Hindlimb muscle (tissue), 1 donor: ENCODE results near the gene STK17A. TPM values are rescaled to one million over a fixed set of nuclear protein-coding genes. Genes with fewer than 3 reads are reported as not detected.

ENCODE experiments used
- DNase-seq: peaks from one replicate; pipeline ENCODE4 v3.0.0-alpha.2; 2013
- polyA plus RNA-seq: library from polyadenylated mRNA; unstranded; fragments of 120-200 nt; gene quantifications from one replicate; pipeline ENCODE4 v1.2.1, GENCODE V29; 2013; ENCODE audit not compliant: insufficient read length

Gene STK17A
- polyA plus RNA-seq, 1 donor: 20.0 TPM

- DNase-seq: no peak
Observed at GRCh38 chr7:43637114-43637806, 54.4 kb downstream of the STK17A start.

DNA sequence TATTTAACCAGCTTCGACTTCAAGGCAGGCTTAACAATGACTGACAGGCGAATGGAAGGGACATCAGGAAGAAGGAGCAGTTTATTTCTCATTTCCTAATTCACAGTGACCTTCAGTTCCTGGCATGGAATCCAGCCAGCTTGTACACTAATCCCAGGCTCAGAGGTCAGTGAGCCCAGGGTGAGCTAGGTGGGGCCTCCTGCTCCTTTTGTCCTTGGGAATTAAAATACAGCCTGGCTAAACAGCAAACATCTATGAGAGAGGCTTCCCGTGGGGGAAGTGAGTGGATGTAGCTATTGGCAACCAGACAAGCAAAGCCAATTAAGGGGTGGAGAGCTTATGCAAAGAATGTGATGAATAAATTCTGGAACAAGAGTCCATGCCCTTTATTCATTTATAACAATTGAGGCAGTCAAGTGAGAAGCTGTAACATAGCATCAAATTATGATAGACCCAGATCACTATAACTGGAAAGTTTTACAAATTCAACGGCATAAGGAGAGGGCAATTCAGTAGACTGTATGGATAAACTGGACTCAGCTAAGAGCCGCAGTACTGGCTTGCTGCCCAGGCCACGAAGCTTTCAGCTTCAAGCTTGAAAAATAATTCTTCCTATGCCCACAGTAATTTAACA, 57.1 kb downstream of the STK17A start:
- DNase-seq: peak; percentile 30

- no peak for DNase-seq
Observed at GRCh38 chr7:43640679-43641078, 57.8 kb downstream of the STK17A start.

DNA sequence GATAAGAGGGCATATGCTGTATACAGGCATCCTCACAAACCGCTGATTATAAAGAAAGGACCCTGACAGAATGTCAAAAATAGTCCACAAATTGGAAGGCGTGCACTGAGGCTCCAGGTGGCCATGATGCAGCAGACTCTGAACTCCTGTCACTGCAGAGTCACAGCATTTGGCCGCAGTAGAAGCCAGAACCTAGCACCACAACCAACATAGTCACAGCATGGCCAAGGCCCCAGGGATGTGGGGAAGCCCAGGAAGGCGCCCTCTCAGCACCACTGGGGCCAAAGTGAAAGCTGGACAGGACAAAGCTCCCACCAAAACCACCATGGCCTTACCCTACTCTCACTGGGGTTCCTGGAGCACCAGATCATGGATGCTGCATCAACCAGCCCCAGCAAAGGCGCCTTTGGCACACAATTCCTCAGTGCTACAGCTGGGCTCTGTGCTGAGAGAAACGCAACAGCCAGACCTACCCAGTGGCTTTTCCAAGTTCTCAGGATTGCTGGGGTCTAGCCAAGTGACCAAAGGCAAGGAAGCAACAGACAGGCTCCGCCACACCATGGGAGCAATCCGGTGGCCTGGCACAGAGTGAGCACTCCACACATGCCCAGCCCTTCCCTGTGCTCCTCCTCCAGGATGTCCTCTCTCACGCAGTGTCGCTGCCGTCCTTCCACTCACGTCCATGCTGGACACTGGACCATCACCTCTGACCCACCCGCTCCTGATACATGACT, 60.2 kb downstream of the STK17A start:
- DNase-seq: no peak

DNA sequence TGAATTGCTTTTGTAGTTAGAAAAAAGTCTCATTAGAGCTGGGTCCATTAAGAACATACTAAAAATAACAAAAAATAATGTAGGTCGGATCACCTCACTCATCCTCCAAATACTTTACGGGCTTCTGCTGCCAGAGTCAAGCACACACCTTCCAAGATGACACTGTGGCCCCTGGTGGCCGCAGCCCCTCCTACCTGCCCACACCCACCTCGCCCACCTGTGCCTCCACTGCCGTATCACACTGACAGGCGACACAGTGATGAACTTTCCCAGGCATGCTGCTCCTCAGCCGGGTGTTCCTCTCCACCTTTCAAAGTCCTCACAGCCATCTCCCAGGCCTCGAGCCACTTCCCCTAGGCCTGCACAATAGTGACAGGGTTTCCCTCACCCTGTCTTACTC, 60.9 kb downstream of the STK17A start:
- DNase-seq: no peak

GRCh38 chr7:43645699-43646226, 62.9 kb downstream of the STK17A start:
- no peak for DNase-seq

- DNase-seq: no peak
Observed at GRCh38 chr7:43646603-43647338, 63.9 kb downstream of the STK17A start.

DNA sequence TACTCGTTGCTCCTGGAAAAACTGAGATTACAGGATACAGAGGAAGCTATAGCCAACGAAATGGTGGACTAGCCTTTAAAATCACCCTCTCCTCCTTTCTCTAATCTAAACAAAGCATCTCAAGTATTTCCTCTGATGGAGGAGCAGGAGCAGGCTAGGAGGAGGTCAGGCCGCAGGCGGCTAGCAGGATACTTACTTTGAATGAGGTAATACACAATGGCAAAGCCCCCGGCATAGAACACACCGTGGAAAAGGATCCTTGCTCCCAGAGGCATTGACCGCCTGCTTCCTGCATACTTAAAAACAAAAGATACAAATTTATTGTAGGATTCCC, 64.4 kb downstream of the STK17A start:
- no peak for DNase-seq

DNA sequence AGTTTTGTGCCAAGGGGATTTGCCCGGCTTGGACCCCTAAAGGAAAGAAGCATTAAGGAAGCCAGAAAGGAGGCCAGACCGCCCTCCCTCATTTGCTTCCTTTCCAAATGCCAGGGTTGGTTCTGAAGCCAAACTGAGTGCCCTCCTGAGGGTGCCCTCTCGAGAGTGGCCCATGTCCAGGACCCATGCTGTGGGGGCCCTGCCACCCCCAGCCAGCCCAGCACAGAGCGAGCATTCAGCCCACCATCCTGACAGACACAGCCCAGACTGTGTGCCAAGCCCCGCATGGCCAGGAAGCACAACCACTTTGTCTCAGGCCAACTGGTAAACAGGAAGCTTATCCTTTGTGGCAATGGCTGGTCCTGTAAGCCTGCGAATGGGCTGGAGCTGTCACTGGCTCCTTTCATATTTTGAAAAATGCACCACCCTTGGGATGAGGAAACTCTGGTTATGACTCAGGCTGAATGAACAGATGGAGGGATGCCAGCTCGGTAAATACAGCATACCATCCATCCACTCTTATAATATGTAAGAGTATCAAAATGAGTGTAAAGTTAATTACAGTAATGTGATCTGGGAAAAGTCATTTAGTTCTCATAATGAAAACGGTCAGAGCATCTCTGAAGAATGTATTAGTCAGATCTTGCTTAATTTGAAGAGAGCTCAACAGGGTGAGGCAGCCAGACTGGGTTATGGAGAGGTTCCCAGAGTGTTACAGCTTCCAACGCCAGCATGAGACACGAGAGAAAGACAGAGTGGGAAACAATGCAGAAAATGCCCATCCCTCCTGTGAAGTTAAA, 65.0 kb downstream of the STK17A start:
- DNase-seq: peak; percentile 39

DNA sequence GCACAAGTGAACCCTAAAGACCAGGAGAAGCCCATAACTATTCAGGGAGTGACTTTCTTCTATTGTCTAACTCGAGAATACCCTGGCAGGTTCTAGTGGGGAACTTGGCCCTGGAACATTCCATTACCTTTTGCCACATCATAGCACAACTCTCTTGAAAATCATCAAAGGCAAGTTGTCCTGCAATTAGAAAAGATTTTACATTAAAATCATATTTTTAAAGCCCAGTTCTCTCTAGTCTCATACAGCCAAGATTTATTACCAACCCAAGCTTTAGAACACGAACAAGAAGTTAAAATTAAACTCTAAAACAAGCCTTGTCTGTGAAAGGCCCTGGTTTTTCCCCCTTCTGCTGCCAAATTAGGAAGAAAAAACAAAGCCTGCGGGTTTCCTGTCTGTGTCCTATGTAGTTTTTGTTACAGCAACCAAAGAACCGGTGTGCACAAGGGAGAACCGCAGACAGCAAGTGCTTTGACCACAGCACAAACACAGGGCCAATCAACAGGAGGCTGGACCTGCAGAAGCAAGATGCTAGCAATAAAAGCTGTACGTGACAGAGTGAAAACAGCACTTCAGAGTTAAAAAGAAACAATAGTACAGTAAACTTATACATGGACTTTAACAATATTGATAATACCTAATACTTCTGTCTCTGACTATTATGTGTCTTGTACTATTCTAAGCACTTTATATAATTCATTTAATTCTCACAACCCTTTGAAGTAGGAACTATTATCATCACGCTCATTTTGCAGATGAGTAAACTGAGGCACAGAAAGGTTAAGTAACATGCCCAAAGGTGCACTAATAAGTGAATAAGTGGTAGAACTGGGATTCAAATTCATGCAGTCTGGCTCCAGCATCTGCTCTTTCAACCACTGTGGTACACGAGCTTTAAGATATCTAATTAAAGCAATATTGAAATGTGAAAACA, 65.8 kb downstream of the STK17A start:
- peak; percentile 13 for DNase-seq

DNA sequence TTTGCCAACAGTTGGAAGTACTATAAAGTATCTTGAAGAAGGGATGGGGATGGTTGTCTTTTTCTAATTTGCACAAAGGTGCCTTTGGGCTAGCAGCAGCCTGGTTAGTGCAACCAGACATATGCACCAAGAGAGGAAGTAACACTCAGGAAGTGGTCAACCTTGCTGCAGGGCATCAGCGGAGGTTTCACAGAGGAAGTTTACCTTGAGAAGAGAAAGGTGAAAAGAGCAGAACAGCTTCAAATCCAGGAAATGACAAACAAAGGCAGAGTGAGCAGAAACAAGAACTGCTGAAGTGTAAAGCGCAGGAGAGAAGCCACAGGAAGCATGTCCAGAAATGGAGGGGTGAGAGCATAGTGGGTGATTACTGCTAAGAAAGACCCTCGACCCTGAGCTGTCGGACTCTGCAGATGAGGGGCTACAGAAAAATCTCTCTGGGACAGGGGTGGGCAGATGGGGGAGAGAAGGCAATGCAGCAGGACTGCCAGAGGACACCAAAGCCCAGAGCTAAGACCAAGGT, 66.9 kb downstream of the STK17A start:
- DNase-seq: no peak

GRCh38 chr7:43650457-43651052, 67.6 kb downstream of the STK17A start:
- no peak for DNase-seq

- no peak for DNase-seq
Observed at GRCh38 chr7:43652364-43652763, 69.5 kb downstream of the STK17A start.

DNA sequence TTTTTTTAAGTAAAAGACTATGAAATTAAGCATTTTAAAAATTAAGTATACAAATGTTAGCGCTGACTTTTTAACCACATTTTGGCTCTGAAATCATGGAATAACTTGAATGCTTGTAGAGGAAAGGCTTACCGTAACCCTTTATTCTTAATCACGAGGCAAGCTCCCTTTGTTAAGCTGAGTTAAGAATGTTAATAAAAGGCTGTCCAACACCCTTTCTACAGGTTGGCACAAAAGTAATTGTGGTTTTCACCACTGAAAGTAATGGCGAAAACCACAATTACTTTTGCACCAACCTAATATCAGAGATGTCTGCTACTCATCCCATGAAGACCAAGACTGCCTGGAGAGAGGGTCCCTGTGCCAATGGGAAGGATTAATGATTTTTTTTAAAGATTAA, 70.6 kb downstream of the STK17A start:
- DNase-seq: no peak

DNA sequence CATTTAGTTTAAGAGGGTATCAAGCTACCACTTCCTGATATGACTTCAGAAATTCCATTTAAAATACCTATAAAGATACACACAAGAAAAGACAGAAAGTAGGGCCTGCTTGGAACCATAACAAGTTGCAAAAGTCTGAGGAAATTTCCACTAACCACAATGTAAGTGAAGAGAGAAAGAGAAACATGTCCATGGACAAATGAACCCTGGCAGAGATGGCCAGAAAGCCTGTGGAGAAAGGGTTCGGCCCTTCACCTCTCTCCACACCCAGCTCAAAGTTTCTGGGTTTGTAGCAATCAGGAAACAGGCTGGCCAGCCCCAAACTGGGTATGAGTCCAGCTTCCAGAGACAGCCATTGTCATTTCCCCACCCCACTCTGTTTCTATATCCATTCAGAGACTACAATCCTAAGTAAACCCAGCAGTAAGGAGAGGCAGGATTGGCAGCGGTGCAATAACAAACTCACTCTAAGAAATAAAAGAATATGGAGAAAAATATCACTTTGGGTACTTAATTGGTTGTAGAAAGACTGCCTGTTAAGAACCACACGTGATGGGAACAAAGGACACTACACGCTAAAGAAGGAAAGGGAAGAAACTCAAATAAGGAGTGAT, 71.1 kb downstream of the STK17A start:
- no peak for DNase-seq

DNA sequence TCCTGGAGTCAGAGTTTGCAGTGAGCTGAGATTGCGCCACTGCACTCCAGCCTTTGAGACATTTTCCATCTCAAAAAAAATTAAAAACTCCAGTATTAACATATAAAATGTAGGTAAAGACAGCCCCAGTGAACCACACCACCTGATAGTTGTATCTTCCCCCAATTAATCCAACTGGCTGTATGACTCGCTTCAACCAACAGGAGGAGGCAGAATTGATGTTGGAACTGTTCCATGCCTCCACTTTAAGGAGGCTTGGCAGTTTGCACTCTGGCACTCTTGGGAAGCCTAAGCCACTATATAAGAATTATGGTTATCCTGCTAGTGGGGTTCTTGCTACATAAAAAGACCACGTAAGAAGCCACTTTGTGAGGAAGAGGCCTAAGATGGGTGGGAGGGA, 72.7 kb downstream of the STK17A start:
- DNase-seq: no peak

- no peak for DNase-seq
Observed at GRCh38 chr7:43656997-43657396, 74.1 kb downstream of the STK17A start.

DNA sequence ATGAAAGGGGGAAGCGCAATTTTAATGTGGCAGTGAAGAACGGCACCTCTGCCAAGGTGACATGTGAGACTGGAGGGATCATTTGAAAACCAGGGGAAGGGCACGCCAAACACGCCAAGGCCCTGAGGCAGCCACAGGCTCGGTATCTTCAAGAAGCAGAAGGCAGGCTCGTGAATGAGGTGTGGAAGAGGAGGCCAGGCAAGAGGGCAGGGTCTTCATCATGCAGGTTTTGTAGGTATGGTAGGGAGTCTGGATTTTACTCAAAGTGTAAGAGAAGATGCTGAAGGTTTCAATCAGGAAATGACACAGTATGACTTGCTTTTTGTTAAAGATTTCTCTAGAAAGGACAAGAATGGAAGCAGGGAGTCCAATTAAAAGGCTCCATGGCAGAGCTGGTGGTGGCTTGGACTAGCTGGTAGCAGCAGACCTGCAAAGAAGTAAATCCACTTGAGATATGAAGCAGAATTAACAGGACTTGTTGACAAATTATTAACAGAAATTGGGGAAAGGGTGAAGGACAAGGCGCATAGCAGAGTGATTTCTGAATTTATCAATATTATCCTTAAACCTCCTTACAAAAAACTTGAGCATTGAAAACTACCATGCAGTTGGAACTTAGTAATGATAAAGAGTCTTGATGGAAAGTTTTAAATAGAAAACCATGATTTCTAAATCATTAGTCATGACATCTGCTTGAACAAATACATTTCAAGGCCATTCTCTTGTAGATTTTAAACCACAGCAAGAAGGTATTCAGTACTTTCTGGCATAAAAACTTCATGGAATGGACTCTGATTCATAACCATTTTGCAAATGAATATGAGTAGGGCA, 76.0 kb downstream of the STK17A start:
- no peak for DNase-seq

- DNase-seq: no peak
Observed at GRCh38 chr7:43659549-43659896, 76.6 kb downstream of the STK17A start.
